GM20431 (cell line): ENCODE results near the gene ZNF79.

Source experiments
- in situ Hi-C: fragments of 300-500 bp; cut with MseI, MboI; formaldehyde crosslinking; loops from one replicate; pipeline ENCODE4 v1.15.0; 2020; ENCODE audit warnings: low sequenced_read_pairs; ENCODE audit not compliant: unreplicated experiment

The ZNF79 gene

GRCh38 chr9:127423934-127424675 is at the start of gene ZNF79:
TSS of gene ZNF79 (plus strand) at chr9:127424382. CDS start at chr9:127424788, 406 bp downstream.
- in situ Hi-C loops, result no loop called here

- in situ Hi-C loops, result no loop called here
Measured at GRCh38 chr9:127380479-127380878, 43.7 kb upstream of the ZNF79 start.

GRCh38 chr9:127382541-127382940 is 41.6 kb upstream of the ZNF79 start:
- in situ Hi-C loops, result no loop called here

- in situ Hi-C loops, result no loop called here
Measured at GRCh38 chr9:127384016-127384730, 40.0 kb upstream of the ZNF79 start.

- in situ Hi-C loops, result no loop called here
Measured at GRCh38 chr9:127384901-127385300, 39.3 kb upstream of the ZNF79 start.

GRCh38 chr9:127386249-127386648 is 37.9 kb upstream of the ZNF79 start:
- in situ Hi-C loops, result no loop called here

- in situ Hi-C loops, result no loop called here
Measured at GRCh38 chr9:127386981-127387380, 37.2 kb upstream of the ZNF79 start.

GRCh38 chr9:127388037-127388855 is 35.9 kb upstream of the ZNF79 start:
- in situ Hi-C loops, result no loop called here

GRCh38 chr9:127388856-127389238 is 35.3 kb upstream of the ZNF79 start:
- in situ Hi-C loops, result no loop called here

GRCh38 chr9:127389381-127390247 is 34.6 kb upstream of the ZNF79 start:
- in situ Hi-C loops, result no loop called here

- in situ Hi-C loops, result no loop called here
Measured at GRCh38 chr9:127390248-127390545, 34.0 kb upstream of the ZNF79 start.

GRCh38 chr9:127390563-127390962 is 33.6 kb upstream of the ZNF79 start:
- in situ Hi-C loops, result no loop called here

- in situ Hi-C loops, result no loop called here
Measured at GRCh38 chr9:127392166-127392565, 32.0 kb upstream of the ZNF79 start.

GRCh38 chr9:127392976-127393375 is 31.2 kb upstream of the ZNF79 start:
- in situ Hi-C loops, result no loop called here

- in situ Hi-C loops, result no loop called here
Measured at GRCh38 chr9:127393645-127394044, 30.5 kb upstream of the ZNF79 start.

GRCh38 chr9:127395497-127396252 is 28.5 kb upstream of the ZNF79 start:
- in situ Hi-C loops, result no loop called here

- in situ Hi-C loops, result no loop called here
Measured at GRCh38 chr9:127396253-127396807, 27.9 kb upstream of the ZNF79 start.

GRCh38 chr9:127396808-127397645 is 27.2 kb upstream of the ZNF79 start, which contains the start of gene SLC2A8:
TSS of gene SLC2A8 (plus strand) at chr9:127397169. CDS start at chr9:127397231, 62 bp downstream.
- in situ Hi-C loops, result no loop called here
